Sigmoid colon (tissue), 4 donors: ENCODE results near the gene MAGEA1.

Experiments
- CTCF ChIP-seq, 4 experiments: fragments of 450-650 bp in 3 of 4; fragments of 200-600 bp in 1 of 4; IDR thresholded peaks; one replicate each; pipeline ENCODE4 v1.5.1; 2016 to 2019; ENCODE audit warnings: antibody characterized with exemption in 4 of 4, mild to moderate bottlenecking in 3 of 4, moderate library complexity in 2 of 4
- POLR2A ChIP-seq, 2 donors: fragments of 450-650 bp; IDR thresholded peaks; one replicate each; pipeline ENCODE4 v1.6.1; 2016; ENCODE audit warnings: antibody characterized with exemption in 2 of 2, mild to moderate bottlenecking in 2 of 2, moderate library complexity in 2 of 2
- POLR2AphosphoS5 ChIP-seq, 4 donors: sonication (generic); formaldehyde crosslinking; IDR thresholded peaks; one replicate each; pipeline ENCODE4 v1.6.1; 2017; ENCODE audit warnings: antibody characterized with exemption in 4 of 4

- TF ChIP-seq CTCF (IDR thresholded peaks at IDR 0.05), result no peak
- no peak for TF ChIP-seq POLR2A (IDR thresholded peaks at IDR 0.05)
- TF ChIP-seq POLR2AphosphoS5 (IDR thresholded peaks at IDR 0.05), result no peak
Observed at GRCh38 chrX:153164733-153165132, 14.4 kb upstream of the MAGEA1 start.
